GM18861 (cell line): ENCODE results near the gene HMGB2.

Experiments used
- ATAC-seq: cut with Tn5 transposase; IDR thresholded peaks from one replicate; pipeline ENCODE4 v1.9.1; 2021; ENCODE audit not compliant: unreplicated experiment

HMGB2 gene

DNA sequence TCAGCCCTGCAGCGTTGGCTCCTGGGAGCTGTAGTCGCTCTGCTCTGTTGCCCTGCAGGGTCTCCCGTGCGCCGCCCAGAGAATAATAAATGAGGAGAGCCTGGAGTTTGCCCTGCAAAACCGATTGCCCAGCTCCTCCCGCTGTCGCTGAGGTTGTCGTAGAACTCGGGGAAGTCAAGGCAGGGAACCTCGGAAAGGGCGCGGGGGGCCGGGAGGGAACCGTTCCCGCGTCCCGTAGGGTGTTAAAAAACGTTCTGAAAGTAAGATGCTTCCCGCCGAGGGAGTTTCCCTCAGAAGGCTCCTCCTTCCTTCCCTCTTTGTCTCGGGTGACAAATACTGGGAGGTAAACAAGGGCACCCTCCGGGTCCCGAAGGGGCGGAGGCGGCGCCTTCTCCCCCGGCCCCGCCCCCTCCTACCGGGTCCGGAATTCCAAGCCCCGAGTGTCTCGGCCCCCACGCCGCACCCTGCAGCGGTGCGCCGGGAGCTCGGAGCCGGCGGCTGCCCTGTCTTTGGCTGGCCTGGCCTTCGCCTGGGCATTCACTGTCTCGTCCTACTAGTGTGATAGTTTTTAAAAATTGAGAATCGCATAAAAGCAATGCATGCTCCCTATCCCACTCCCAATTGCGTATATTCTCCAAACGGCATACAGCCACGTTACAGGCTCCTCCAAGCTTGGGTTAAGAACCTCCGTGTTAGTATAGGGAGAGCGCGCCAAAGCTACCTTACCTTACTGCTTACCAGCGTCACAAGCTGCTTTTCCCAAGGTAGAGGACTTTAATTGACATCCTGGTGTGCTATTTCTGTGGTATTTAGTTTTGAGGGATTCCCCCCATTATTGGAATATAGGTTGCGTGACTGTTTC lies 964 bp upstream of the HMGB2 start:
- ATAC-seq, result peak; percentile 27

DNA sequence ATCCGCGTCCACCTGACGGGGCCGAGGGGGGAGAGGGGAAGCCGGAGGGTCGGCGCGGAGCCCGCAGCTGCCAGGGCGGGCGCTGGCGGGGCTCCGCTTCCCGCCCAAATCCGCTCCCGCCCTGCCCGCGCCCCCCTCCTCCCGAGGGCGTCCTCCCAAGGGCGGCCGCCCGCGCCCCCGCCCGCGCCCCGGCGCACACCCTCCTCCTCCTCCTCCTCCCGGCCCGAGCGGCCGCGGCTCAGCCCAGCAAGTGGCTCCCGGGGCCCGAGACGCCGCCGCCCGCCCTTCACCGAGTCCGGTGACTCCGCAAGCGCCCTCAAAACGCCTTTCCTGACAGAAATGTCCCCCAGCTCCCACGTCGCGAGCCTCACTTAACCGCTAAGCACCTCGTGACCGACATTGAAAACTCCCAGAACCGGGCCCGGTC lies 487 bp downstream of the HMGB2 start:
- no peak for ATAC-seq

GRCh38 chr4:173332963-173333657 lies 1.0 kb downstream of the HMGB2 start:
- ATAC-seq, result no peak

- no peak for ATAC-seq
Measured at GRCh38 chr4:173332021-173332487, 2.1 kb downstream of the HMGB2 start.

GRCh38 chr4:173330590-173330989 lies 3.6 kb downstream of the HMGB2 start:
- no peak for ATAC-seq

- ATAC-seq, result no peak
Measured at GRCh38 chr4:173328236-173328901, 5.8 kb downstream of the HMGB2 start.

DNA sequence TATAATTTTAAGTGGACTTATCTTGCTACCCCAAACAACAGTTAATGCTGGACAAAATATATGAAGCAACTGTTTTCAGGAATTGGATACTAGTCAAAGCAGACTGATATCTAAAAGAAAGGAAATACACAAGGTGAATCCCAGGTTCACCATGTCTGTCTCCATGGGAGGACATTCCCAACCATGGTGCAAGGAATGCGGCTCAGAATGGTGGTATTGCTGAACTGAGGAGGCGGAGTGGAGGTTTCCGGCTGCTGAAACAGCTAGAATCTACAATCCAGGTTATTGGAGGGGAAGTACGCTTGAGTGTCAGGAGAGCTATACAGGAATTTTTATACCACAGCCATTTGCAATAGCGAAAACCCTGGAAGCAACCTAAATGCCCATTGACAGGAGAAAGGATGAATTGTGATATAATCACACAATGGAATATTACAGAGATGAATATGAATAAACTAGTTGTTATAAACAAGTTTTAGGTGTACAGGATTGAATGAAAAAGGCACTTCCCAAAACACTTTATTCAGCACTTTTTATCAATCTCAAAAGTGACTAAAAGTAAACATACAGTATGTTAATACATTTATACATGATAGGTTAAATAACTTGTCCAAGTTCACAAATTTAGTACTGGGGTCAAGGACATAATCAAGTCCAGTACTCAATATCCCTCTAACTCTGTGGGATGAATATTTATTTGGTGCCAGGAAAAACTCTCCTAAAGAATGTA lies 9.0 kb downstream of the HMGB2 start:
- no peak for ATAC-seq

DNA sequence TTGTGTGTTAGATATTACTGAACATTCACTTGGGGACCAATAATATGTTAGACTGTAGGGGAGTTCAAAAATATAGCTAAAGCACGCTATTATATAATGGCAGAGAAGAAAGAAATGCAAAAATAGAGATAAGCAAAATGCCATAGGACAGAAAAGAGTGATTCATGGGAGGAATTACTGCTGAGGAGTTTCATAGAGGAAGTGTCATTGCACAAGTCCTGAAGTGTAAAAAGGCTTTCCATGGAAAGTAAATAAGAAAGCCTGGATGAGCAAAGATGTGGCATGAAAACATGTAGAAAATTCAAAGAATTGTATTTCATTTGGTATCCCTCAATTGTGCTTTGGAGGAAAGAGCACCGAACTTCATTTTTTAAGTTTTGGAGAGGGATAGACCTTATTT lies 14.5 kb downstream of the HMGB2 start:
- ATAC-seq, result no peak

DNA sequence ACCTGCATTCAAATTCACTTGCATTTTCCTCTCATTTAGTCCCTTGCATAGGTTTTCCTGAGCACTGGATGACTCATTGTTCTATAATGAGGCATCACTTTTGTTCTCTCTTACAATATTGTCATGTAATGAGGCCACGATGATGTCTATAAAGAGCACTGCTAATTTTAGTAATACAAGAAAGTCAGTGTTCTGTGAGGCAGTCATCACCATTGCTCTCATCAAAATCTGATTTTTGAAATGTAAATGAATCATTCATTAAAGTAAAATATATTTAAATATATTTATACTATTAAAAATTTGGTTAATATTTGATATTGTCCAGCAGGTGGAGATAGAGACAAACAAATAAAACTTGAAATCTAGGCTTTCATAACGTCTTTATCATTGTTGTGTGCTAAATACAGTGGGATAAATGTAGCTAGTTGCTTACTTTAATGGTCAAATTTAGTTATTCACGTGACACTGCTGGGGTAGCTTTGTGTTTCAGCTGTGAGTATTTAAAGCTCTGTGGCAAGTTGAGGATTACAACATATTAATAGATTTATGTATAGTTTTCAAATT lies 15.4 kb downstream of the HMGB2 start:
- peak; percentile 47 for ATAC-seq

DNA sequence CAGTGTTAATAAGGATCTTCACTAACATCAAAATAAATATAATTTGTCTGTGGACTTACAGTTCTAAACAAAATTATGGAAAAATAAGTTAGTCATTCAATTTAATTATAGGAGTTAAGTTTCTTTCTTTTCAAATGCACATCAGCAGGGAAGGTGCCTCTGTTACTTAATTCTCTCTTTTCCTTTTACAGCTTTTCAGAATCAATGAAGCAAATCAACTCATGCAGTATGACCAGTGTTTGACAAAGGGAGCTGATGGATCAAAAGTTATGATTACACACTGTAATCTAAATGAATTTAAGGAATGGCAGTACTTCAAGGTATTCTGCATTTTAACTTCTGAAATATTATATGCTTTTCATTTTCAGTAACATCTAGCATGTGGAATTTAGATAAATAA lies 15.9 kb downstream of the HMGB2 start:
- ATAC-seq, result no peak

DNA sequence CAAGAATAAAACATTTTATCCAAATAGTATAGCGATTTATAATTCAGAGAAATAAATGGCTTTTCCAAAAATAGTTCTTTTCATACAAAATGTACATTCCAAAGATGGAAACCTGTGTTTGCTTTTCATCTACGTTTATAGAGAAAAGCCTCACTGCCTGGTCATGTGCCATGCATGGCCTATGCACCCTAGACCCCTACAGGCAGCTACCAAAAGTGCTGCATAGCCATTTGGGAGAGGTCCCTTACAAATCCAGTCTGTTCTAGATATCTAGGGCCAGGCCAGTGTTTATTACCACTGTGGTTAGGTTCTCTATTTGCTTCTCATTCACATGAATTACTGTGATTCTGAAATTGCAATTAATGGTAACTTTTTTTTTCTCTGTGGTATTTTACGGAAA lies 17.2 kb downstream of the HMGB2 start:
- no peak for ATAC-seq

DNA sequence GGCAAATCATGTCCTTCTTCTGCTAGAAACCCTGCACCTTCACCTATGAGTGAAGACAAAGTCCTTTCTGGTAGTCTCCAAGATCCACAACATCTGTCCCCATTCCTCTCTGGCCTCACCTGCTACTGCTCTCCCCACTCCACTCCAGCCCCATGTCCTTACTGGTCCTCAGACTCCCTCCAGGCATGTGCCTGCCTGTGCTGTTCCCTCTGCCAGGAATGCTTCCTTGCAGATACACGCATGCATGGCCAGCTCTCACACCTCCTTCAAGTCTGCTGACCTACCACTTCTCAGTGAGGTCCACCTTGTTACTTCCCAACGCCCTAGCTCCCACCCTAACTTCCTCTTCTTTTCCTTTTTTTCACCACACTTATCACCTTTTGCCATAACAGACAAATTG lies 18.1 kb downstream of the HMGB2 start:
- no peak for ATAC-seq

DNA sequence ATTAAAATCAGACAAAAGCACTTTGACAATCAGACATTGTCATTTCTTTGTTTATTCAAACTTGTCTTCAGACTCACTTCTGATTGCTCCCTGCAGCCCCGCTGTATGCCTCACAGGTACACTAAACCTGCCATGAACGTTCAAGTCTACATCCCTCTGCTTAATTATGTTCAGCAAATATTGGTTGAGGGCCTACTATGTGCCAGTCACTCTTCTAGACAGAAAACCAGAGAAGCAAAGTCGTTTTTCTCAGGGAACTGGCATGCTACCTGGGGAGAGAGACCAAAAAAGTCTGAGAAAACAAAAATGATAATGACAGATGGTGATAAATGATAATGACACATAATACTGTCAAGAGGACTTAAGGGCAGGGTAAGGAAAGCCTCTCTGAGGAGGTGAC lies 19.4 kb downstream of the HMGB2 start:
- ATAC-seq, result no peak

DNA sequence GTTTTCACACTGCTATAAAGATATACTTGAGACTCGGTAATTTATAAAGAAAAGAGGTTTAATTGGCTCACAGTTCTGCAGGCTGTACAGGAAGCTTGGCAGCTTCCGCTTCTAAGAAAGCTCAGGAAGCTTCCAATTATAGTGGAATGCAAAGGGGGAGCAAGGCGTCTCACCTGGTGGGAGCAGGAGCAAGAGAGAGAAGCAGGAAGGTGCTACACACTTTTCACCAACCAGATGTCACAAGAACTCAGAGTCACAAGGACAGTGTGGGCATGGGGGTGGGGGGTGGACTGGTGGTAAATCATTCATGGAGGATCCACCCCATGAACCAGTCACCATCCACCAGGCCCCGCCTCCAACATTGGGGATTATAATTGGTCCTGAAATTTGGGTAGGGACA lies 22.8 kb downstream of the HMGB2 start:
- no peak for ATAC-seq

DNA sequence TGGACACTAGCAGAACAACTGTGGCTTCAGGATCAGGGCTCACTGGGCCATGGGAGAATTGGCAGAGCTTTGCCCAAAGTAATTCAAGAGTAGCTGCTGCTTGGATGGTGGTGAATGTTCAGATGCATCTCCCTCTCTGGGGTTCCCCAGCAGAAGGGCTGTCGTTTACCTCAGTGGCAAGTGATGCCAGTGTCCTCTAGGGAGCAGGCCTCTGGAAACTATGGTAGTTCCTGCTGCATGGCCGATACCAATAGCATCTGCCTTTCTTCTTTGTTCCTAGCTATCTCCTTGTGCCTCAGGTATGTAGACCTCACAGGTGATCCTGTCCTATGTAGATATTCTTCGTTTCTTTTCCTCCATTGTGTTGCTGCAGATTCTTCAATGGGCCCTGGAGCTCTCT lies 26.4 kb downstream of the HMGB2 start:
- no peak for ATAC-seq

GRCh38 chr4:173301518-173302201 lies 32.5 kb downstream of the HMGB2 start:
- peak; percentile 70 for ATAC-seq

GRCh38 chr4:173294444-173294843 lies 39.7 kb downstream of the HMGB2 start:
- ATAC-seq, result no peak

DNA sequence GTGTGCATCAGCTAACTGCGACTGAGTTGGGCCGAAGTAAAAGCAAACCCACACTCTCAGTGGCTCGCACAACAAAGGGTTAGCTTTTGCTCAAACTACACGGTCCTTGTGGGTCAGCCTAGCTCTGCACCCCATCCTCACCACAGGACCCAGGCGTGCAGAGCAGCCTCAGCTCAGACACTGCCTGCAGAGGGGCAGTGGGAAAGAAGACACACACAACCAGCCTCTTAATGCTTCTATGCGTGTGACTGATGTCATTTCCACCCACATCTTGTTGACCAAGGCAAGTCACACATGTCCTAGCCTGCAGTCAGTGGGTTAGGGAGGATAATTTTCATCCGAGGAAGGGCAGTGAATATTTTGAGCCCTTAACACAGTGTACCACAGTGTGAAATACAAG lies 40.5 kb downstream of the HMGB2 start:
- no peak for ATAC-seq

DNA sequence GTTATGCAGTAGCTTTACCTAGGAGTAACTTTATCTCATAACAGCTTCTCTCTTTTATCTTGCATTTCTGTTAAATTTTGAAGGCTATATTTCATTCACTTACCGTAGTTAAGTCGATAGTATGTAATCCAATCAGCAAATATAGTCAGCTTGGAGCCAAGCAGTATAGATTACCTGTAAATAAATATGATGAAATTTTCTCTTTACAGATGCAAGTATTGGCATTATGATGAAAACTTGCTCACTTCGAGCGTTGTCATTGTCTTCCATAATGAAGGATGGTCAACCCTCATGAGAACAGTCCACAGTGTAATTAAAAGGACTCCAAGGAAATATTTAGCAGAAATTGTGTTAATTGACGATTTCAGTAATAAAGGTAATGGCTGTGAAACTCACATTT lies 42.3 kb downstream of the HMGB2 start:
- no peak for ATAC-seq

DNA sequence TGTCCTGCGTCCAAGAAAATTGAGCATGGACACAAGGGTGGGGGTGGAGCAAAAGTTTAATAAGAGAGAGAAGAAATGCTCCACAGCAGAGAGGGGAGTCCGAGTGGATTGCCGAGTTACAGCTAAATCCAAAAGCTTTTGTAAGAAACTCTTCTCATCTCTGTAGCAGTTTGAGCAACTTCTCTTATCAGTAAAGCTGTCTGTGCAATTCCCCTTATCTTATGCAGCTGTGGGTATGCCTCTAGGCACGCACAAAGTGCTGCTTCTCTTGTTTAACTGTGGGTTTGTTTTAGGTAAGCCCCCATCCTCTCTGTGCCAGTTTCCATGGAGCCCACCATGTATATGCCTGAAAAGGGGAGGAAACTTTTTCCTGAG lies 44.8 kb downstream of the HMGB2 start:
- no peak for ATAC-seq
